ENCODE data around the gene ULBP1.
"Not testable (repeated sequence)": the region's sequence is repeated elsewhere in the genome, so short reads cannot be mapped to it uniquely, and the experiment has no call there.

Gene ULBP1

DNA sequence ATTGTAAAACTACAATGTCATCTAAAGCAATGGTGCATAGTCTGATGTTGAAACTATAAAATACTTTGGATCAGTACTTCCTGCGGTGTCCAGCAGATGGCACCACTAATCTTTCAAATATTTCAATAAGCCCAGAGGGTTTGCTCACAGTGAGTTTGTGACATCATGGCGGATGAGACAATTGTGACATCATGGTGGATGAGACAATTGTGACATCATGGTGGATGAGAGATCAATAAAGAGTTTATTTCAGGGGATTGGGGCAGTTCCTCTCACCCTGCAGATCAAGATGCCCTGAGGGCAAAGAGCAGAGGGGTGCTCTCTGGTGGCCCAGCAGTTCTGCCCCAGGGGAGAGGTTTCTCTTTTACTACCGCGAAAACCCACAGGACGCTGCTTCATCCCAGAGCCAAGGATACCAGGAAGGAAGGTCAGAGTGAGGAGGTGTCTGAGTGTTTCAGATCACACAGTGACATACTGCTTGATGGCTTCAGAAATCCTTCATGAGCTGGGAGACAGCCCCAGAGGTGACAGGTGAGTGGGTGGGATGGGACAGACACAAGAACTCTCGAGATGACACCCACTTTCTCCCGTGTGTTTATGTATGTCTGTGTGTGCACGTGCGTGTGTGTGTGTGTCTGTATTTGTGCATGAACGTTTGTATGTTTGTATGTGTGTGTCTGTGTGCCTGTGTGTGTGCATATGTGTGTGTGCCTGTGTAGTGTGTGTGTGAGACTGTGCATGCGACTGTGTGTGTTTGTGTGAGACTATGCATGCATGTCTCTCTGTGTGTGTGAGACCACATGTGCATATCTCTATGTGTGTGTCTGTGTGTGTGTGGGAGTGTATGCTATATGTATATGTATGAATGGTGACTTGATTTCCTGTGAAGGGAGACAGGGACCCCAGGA, 29.2 kb upstream of the ULBP1 start:
- DNase-seq = peak; percentile 48

DNA sequence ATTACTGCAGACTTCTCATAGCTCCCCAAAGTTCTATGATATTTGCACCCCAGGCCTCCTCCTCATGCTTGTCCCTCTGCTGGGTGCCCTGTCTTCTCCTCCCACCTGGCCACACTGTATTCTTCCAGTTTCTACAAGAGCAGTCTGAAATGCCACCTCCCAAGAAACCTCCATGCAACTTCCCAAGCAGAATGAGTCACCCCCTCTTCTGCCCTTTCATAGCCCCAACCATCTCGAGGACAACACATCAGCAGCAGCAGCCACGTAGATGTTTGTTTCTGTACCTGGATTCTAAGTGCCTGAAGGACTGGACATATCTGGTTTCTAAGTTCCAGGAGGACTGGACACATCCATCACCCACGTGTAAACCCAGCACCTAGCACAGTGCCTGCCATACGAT, 28.5 kb upstream of the ULBP1 start:
- DNase-seq = no peak

DNA sequence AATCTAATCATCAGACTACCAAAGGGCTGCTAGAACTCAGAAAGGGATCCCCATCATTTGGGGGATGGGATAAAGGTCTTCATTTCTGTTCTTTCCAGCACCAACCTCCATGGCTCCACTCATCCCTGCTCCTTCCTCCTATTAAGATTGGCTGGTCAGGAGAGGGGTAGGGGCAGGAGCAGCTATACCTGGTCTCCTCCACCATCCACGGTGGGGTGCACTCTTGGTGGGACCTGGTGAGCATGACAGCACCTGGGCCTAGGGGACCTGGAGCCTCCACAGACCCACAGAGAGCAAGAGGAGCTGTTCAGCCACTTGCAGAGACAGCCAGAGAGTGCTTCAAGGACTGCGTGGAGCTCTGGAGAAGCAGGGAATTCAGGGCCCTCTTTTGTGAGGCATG, 28.1 kb upstream of the ULBP1 start:
- DNase-seq = no peak

DNA sequence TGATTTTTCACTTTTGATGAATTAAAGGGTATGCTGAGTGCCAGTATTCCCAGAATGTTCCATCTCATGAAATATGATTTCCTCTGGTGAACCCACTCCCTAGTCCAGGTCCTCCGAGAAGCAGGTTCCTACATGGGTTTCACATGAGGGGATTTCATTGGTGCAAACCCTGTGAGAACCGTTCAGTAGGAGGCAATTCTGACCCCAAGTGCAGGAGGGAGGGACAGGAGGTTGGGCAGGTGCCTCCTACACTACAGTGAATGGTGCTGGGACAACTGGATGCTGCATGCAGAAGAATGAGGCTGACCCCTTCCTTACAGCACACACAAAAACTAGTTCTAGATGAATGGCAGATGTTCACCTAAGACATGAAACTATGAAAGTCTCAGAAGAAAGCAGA, 27.0 kb upstream of the ULBP1 start:
- DNase-seq = no peak

DNA sequence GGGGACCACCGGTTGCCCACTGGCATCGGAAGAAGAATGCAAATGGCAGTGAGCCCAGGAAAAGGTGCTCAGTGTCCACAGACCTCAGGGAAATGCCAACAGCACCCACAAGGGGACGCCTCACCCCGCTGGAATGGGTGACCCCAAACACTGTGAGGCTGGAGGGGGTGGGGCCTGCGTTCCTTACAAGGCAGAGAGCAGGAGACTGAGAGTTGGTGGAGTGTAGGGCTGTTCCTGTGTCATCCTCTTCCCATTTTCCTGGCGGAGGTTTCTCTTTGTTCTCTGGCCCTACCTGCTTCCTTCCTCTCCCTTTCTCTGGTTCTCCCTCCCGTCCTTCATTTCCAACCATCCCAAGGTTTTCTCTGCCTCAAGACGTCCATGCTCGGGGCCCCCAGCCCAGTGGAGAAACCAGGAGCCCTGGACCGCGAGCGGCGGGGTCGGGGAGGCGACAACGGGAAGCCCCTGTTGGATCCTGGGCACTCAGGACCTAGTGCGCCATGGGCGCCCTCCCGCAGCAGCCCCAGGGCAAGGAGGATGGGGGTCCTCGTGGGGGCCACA, 25.7 kb upstream of the ULBP1 start:
- not testable (repeated sequence) for DNase-seq

DNA sequence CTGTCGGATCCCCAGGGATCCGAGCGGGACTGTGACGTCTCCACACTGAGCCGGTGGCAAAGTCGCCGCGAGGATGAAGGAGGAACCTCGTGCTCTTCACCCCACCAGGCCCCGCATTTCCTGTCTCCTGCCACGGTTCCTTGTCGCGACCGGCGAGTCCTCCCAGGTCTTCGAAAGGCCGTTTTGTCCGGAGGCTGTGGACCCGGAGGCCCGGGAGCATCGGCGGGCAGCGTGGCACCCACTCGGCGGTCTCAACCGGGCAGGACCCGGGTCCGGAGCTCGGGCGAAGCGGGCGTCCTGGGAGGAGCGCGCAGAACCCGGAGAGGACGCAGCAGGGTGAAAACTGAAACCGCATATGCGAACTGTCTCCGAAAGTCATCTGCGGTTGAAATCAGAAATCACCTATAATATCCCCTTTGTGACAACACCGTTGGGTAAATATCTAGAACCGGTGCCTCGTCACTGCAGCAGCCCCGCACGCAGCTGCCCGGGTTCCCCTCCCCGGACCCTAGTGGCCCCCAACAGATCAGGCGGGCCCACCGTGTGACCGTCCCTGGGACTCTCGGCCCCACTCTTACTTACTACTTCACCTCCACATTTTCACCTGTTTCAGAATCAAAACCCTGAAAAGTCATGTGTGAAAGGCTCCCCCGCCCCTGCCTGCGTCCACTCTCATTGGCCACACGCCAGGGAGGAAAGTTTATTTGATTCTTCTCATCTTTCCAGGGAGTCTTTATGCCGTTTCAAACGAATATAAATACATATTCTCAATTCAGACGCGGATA, 25.0 kb upstream of the ULBP1 start:
- peak; percentile 21 for DNase-seq

DNA sequence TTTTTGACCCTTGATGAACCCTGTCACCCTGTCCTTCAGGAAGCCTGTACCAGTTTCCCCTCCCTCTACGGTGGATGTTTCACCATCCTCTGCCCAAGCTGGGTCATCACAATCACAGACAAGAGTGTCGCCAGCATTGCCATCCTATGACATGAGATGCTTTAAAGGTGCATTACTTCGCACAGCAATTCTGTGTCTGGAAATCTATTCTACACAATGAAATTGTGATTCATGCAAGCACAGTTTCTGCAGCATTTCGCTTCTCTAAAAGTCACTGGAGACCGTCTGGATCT, 24.4 kb upstream of the ULBP1 start:
- no peak for DNase-seq

DNA sequence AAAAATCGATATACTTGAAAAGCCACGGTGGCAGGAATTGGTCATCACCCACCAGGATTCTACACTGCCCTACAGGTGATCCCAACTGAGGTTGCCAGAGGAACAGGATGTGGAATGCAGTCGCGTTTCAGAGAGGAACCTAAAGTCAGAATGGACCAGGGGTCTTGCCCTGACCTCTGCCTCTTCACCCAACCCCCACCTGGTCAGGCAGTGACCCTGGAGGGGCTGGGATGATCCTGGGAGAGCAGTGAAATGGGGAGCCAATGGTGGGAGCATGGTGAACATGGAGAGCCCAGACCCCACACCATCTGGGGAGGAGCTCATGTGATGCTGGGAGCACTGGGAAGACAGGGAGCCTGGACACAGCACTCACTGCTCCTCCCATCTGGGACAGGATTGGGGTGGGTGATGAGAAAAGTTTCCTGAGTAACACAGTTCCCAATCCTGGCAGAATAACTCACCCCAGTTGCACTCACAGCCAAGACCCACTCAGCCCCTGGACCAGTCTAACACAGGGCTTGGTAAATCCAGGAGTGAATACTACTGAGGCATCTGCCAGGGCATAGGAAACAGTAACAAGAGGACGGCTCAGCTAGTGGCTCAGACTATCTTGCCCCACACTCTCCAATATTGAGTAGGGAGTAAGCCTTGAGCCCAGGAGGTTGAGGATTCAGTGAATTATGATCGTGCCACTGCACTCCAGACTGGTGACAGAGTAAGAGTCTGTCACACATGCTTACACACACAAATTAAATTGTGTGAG, 23.7 kb upstream of the ULBP1 start:
- DNase-seq = no peak

DNA sequence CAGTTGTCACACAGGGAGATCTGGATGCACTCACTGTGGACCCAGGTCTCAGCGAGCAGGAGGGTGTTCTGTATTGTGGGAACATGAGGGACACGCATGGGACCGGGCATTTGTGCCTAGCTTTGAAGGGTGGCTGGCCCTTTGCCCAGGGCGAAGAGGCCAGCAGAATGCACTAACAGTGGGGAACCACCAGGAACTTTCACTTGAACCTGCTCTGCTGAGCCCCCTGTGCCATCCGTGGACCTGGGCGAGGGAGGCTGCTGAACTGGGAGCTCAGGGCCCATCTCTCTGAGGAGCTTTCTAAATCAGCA, 23.1 kb upstream of the ULBP1 start:
- no peak for DNase-seq

DNA sequence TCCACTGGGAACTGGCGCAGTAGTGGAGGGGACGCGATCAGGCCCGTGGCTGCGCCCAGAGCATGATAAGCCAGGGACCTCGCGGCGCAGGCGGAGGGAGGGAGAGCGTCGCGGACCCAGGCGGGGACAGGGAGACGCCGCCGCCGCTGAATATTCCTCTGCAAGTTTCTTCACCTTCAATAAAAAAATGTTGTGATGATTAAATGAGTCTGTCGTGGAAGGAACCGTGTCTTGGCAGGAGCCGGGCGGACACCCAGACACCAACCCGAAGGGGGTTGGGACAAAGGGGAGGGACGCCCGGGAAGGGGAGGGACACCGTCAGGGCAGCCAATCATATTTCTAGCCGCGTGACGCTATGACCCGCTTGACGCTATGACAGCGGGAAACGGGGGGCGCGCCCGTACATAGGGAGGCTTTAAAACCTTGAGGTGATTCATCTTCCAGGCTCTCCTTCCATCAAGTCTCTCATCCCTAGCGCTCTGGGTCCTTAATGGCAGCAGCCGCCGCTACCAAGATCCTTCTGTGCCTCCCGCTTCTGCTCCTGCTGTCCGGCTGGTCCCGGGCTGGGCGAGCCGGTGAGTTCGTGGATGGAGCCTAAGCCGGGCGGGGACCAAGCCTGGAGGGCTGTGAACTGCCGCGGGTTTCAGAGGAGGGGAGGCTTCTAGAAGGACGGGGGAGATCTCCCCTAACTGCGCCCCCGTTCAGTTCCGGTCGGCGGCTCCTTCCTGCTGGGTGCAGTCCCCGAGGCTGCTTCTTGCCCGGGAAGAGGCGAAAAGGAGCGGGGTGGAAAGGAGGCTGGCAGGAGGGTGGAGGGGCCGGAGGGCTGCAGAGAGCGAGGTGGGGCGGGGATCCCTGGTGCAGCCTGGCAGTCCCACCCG, 21.9 kb upstream of the ULBP1 start, which contains the start of gene ULBP2:
TSS of gene ULBP2 (plus strand) at position 432 of the 878 bp plus-strand sequence. CDS start at position 491, 59 bp downstream.
- peak; percentile 89 for DNase-seq

DNA sequence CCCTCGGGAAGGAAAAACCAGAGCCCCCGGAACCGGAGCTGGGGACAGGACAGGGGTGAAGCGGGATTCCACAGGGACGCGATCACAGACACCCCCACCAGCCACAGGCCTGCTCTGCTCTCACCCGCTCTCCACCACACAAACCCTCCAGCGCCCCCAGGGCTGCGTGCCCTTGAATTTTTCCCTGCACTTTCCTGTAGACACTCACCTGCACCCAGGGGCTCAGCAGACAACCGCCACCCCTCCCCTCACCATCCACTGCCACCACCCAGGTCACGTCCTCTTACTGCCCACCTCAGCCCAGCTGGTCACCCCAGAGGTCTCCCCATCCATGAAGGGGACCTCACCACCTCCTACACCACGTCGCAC, 21.3 kb upstream of the ULBP1 start:
- DNase-seq = no peak

DNA sequence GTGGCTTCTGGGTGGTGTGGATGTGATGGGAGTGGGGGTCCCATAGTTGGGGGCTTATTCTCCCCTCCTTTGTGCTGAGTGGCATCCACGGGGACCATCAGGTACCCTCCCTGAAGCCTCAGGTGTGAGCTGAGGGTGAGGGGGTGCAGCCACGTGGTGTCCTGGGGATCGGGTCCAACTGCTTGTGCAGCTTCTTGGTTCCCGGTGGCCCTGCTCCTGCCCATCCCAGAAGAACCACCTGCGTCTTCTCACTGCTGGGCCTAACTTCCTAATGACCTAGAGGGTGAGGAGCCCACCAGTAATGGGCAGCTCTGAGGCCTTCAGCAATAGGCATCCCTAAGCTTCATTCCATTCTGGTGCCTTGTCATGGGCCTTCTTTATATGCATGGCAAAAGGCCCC, 20.4 kb upstream of the ULBP1 start:
- DNase-seq = not testable (repeated sequence)

DNA sequence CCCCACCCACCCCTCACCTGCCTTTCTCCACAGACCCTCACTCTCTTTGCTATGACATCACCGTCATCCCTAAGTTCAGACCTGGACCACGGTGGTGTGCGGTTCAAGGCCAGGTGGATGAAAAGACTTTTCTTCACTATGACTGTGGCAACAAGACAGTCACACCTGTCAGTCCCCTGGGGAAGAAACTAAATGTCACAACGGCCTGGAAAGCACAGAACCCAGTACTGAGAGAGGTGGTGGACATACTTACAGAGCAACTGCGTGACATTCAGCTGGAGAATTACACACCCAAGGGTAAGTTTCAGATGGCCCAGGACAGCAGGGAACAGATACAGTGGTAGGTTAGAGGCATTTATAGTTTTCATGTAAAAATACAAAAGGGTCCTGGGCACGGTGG, 18.5 kb upstream of the ULBP1 start:
- DNase-seq = not testable (repeated sequence)

DNA sequence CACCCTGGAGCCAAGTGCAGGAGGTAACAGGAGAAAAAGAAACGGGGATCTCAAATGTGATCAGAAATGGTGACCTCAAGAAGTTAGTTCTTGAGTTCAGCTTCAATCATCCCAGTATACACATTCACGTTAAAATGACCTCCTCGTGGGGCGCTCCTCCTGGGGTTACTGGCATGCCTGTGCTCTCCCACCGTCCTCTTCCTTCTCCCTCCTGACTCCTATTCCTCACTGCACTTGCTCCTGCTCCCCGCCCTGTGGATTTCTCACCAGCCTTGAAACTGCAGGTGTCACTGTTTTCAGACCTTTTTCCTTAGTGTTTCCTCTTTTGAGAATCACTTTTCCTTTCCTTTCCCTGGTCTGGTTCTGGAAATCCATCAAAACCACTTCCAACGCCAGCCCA, 17.1 kb upstream of the ULBP1 start:
- not testable (repeated sequence) for DNase-seq

DNA sequence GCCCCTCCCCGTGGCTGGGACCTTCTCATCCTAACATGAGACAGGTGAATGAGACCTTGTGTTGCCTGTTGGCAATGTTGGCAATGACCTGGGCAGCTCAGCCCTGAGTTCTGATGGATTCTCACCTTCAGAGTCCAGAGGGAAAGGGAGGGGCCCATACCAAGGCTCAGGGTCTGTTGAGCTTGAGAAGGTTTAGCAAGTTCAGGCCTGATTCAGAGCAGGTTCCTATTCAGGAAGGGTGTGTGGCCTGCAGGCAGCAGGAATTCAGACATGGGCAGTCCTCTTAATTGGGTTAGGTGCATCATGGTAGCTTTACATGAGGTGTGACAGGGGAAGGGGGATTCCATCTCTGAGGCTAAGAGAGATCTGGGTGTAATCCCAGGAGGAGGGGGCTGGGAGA, 16.2 kb upstream of the ULBP1 start:
- not testable (repeated sequence) for DNase-seq

DNA sequence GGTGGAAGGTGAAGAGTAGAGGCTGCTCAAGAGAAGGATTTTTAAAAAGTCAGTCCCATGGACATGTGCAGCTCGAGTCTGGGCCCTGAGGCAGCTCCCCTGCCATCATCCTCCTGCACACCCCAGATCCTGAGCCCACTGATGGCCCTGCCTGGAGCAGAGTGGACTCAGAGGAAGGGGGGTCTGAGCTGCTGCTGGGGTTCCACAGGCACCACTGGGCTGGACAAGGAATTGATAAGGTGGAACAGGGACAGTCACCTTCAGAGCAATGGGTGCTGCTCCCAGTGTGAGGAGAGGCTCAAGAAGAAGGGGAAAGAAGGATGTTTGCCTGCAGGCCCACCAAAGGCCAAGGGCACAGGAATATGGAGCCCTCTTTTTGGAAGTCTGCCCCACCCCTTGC, 15.7 kb upstream of the ULBP1 start:
- no peak for DNase-seq

DNA sequence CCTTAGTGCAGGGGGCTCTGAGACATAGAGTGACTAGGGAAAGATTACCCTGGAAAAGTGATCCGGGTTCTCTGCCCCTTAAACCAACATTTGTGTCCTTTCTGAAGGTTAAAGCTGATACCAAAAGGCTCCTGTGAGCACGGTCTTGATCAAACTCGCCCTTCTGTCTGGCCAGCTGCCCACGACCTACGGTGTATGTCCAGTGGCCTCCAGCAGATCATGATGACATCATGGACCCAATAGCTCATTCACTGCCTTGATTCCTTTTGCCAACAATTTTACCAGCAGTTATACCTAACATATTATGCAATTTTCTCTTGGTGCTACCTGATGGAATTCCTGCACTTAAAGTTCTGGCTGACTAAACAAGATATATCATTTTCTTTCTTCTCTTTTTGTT, 15.1 kb upstream of the ULBP1 start:
- DNase-seq = no peak

DNA sequence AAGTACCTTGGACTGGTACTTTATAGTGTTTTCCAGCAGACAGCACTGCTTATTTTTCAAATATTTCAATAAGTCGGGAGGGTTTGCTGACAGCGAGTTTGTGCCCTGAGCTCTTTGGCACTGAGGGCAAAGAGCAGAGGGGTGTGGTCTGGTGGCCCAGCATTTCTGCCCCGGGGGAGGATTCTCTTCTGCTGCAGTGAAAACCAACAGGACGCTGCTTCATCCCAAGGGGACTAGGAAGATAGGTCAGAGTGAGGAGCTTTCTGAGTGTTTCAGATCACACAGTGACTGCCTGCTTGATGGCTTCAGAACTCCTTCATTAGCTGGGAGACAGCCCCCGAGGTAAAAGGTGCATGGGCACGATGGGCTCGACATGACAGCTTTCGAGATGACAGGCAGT, 13.3 kb upstream of the ULBP1 start:
- no peak for DNase-seq

DNA sequence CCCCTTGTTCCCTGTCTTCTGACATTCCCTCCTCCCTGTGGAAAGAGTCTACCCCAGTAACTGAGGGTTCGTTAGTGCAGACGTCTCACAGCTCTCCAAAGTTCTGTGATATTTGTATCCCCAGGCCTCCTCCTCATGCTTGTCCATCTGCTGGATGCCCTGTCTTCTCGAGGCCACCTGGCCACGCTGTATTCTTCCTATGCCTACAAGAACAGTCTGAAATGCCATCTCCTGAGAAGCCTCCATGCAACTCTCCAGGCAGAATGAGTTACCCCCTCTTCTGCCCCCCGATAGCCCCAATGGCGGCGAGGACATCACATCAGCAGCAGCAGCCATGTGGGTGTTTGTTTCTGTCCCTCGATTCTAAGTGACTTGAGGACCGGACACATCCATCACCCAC, 12.6 kb upstream of the ULBP1 start:
- no peak for DNase-seq

DNA sequence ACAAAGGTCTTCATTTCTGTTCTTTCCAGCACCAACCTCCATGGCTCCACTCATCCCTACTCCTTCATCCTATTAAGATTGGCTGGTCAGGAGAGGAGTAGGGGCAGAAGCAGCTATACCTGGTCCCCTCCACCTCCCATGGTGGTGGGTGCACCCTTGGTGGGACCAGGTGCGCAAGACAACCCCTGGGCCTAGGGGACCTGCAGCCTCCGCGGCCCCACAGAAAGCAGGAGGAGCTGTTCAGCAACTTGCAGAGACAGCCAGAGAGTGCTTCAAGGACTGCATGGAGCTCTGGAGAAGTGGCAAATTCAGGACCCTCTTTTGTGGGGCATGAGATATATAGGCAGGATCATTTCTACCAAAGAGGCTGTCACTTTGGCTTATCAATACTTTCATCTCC, 12.1 kb upstream of the ULBP1 start:
- DNase-seq = no peak

DNA sequence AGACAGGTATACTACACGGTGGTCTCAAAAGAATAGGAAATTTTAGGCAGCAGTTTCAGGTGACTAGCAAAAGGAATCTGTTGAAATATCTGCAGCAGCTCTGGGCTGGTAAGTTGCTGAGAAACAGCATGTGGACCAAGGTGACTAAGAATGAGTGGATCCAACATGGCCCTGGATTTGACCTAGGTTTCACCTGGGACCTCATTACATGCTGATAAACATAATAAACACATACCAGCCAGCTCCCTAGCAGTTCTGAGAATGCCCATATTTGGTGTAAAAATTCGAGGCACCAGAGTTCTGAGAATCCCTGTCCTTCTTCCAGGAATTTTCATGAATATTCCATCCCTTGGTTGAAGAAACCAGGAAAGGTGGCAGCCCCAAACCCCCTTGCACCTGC, 10.4 kb upstream of the ULBP1 start:
- not testable (repeated sequence) for DNase-seq

DNA sequence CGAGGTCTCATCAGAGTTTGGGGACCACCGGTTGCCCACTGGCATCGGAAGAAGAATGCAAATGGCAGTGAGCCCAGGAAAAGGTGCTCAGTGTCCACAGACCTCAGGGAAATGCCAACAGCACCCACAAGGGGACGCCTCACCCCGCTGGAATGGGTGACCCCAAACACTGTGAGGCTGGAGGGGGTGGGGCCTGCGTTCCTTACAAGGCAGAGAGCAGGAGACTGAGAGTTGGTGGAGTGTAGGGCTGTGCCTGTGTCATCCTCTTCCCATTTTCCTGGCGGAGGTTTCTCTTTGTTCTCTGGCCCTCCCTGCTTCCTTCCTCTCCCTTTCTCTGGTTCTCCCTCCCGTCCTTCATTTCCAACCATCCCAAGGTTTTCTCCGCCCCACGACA, 9.8 kb upstream of the ULBP1 start:
- not testable (repeated sequence) for DNase-seq
